ENCODE measurements around the gene F13A1. TPM values are rescaled to one million over a fixed set of nuclear protein-coding genes. Genes with fewer than 3 reads are reported as not detected.

Gene F13A1
- total RNA-seq, 1 donor from 2014 or later = 0.24 TPM

- no peak overlapping the region for H3K4me3 Mint-ChIP-seq (ENCODE audit: low read depth)
- no peak overlapping the region for H3K27ac Mint-ChIP-seq
- no peaks in the 10 kb centered on the region for H3K36me3 Mint-ChIP-seq (ENCODE audit: insufficient read depth)
- H3K4me1 Mint-ChIP-seq (ENCODE audit: low read depth) = peaks cover 2% of the 10 kb centered on the region
- no peak for TF ChIP-seq CTCF (IDR thresholded peaks at IDR 0.05; ENCODE audit: unreplicated experiment)
- DNase-seq (ENCODE audit: low spot score, unreplicated experiment) = no peak
- no peaks in the 10 kb centered on the region for H3K9me3 Mint-ChIP-seq (ENCODE audit: low read depth)
- H3K27me3 Mint-ChIP-seq = no peaks in the 10 kb centered on the region
Measured at GRCh38 chr6:6362056-6362840, 41.8 kb upstream of the F13A1 start.

GRCh38 chr6:6357530-6357929 is 37.1 kb upstream of the F13A1 start:
- no peak overlapping the region for H3K4me3 Mint-ChIP-seq (ENCODE audit: low read depth)
- TF ChIP-seq CTCF (IDR thresholded peaks at IDR 0.05; ENCODE audit: unreplicated experiment) = no peak
- no peak for DNase-seq (ENCODE audit: low spot score, unreplicated experiment)
- H3K4me1 Mint-ChIP-seq (ENCODE audit: low read depth) = no peaks in the 10 kb centered on the region
- no peaks in the 10 kb centered on the region for H3K36me3 Mint-ChIP-seq (ENCODE audit: insufficient read depth)
- peaks cover 11% of the 10 kb centered on the region for H3K27me3 Mint-ChIP-seq
- no peaks in the 10 kb centered on the region for H3K9me3 Mint-ChIP-seq (ENCODE audit: low read depth)
- H3K27ac Mint-ChIP-seq = no peak overlapping the region

GRCh38 chr6:6357032-6357431 is 36.6 kb upstream of the F13A1 start:
- peaks cover 11% of the 10 kb centered on the region for H3K27me3 Mint-ChIP-seq
- TF ChIP-seq CTCF (IDR thresholded peaks at IDR 0.05; ENCODE audit: unreplicated experiment) = no peak
- DNase-seq (ENCODE audit: low spot score, unreplicated experiment) = no peak
- H3K4me3 Mint-ChIP-seq (ENCODE audit: low read depth) = no peak overlapping the region
- no peaks in the 10 kb centered on the region for H3K4me1 Mint-ChIP-seq (ENCODE audit: low read depth)
- H3K36me3 Mint-ChIP-seq (ENCODE audit: insufficient read depth) = no peaks in the 10 kb centered on the region
- no peaks in the 10 kb centered on the region for H3K9me3 Mint-ChIP-seq (ENCODE audit: low read depth)
- no peak overlapping the region for H3K27ac Mint-ChIP-seq

- H3K4me1 Mint-ChIP-seq (ENCODE audit: low read depth) = no peaks in the 10 kb centered on the region
- no peak overlapping the region for H3K4me3 Mint-ChIP-seq (ENCODE audit: low read depth)
- no peak overlapping the region for H3K27ac Mint-ChIP-seq
- no peaks in the 10 kb centered on the region for H3K36me3 Mint-ChIP-seq (ENCODE audit: insufficient read depth)
- no peaks in the 10 kb centered on the region for H3K9me3 Mint-ChIP-seq (ENCODE audit: low read depth)
- no peak for TF ChIP-seq CTCF (IDR thresholded peaks at IDR 0.05; ENCODE audit: unreplicated experiment)
- DNase-seq (ENCODE audit: low spot score, unreplicated experiment) = no peak
- peaks cover 21% of the 10 kb centered on the region for H3K27me3 Mint-ChIP-seq
Measured at GRCh38 chr6:6352772-6353171, 32.3 kb upstream of the F13A1 start.

- no peak for DNase-seq (ENCODE audit: low spot score, unreplicated experiment)
- Mint-ChIP-seq H3K27ac (no peak overlapping the region), H3K9me3 (ENCODE audit: low read depth) (no peaks in the 10 kb centered on the region), H3K4me3 (ENCODE audit: low read depth) (no peak overlapping the region), H3K4me1 (ENCODE audit: low read depth) (no peaks in the 10 kb centered on the region), H3K27me3 (peaks cover 18% of the 10 kb centered on the region), H3K36me3 (ENCODE audit: insufficient read depth) (no peaks in the 10 kb centered on the region)
- TF ChIP-seq CTCF (IDR thresholded peaks at IDR 0.05; ENCODE audit: unreplicated experiment) = no peak
Measured at GRCh38 chr6:6351511-6352025, 31.1 kb upstream of the F13A1 start.
